A673 (cell line): ENCODE data around the gene SIMC1.

Source experiments
- EZH2 ChIP-seq: fragments of 200-600 bp; sonication (generic); IDR thresholded peaks from 2 replicates; pipeline ENCODE4 v1.6.1; 2017; ENCODE audit warnings: borderline replicate concordance, low read depth, mild to moderate bottlenecking, mixed read lengths, antibody characterized with exemption, low read length; ENCODE audit not compliant: poor library complexity, severe bottlenecking
- TF ChIP-seq, protein P1 (sequence below): fragments of 300-800, 200-600 bp; sonication (generic); conservative IDR thresholded peaks from 2 replicates; pipeline ENCODE4 v1.5.1; 2017; ENCODE audit warnings: low read depth, mild to moderate bottlenecking, antibody characterized with exemption, low read length, moderate library complexity, mixed read lengths

DNA sequence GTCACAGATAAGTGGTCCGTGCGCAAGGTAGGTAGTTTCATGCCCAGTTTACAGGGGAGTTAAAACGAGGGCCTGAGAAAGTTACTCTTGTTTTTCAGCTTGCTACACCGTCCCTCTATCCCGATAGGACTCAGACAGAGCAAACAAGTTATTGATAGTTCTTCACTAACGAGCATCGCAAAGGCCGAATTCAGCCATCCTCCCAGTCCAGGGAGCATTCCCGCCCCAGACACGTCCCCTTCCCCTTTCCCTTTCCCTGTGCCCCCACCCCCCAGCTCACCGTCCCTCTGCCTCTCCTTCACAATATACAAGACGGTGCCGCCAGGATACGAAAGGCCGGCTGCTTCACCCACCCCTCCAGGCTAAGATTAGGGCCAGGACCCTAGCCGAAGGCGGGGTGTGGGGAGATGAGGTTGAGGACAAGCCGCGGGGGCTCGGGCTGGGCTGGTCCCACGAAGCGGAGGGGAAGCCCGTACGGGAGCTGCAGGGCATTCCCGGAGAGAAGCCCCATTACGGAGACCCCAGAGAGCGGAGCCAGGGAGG, 122.7 kb downstream of the SIMC1 start:
- TF ChIP-seq EZH2, result no peak
- TF ChIP-seq, protein P1, sequence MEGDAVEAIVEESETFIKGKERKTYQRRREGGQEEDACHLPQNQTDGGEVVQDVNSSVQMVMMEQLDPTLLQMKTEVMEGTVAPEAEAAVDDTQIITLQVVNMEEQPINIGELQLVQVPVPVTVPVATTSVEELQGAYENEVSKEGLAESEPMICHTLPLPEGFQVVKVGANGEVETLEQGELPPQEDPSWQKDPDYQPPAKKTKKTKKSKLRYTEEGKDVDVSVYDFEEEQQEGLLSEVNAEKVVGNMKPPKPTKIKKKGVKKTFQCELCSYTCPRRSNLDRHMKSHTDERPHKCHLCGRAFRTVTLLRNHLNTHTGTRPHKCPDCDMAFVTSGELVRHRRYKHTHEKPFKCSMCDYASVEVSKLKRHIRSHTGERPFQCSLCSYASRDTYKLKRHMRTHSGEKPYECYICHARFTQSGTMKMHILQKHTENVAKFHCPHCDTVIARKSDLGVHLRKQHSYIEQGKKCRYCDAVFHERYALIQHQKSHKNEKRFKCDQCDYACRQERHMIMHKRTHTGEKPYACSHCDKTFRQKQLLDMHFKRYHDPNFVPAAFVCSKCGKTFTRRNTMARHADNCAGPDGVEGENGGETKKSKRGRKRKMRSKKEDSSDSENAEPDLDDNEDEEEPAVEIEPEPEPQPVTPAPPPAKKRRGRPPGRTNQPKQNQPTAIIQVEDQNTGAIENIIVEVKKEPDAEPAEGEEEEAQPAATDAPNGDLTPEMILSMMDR, result no peak
